ENCODE results near the gene HIPK3. TPM values are rescaled to one million over a fixed set of nuclear protein-coding genes. Genes with fewer than 3 reads are reported as not detected.

The HIPK3 gene
- total and polyA plus RNA-seq, 2 donors (not counting 3 experiments of a cell fraction or from before 2014, with no cell fraction given) = 13.3 to 36.1 TPM

GRCh38 chr11:33292311-33292710, 35.1 kb downstream of the HIPK3 start:
- intact Hi-C loops (cut with micrococcal nuclease) = no loop called here
- DNase-seq (ENCODE audit: low read depth, low spot score) (no peak), FAIRE-seq (no peak)
- Histone ChIP-seq H3K27ac (ENCODE audit: insufficient read depth, low read depth, low read length) (no peak overlapping the region), H3K79me2 (ENCODE audit: control insufficient read depth, insufficient read depth, low read length) (peaks cover 64% of the 10 kb centered on the region), H3K4me3 (replicated peaks in 1 of 3; ENCODE audit: insufficient read depth in 1 of 3, low read depth in 1 of 3, low read length in 3 of 3) (no peak overlapping the region), H2AFZ (ENCODE audit: low read depth, low read length) (no peak overlapping the region), H3K27me3 (ENCODE audit: control insufficient read depth in 2 of 2, insufficient read depth in 2 of 2, low read length in 2 of 2) (no peaks in the 10 kb centered on the region), H3K4me1 (ENCODE audit: control insufficient read depth, extremely low read depth, insufficient read depth, low read length) (no peaks in the 10 kb centered on the region), H3K9me1 (replicated peaks; ENCODE audit: control insufficient read depth, extremely low read depth, insufficient read depth, low read length) (no peaks in the 10 kb centered on the region), H3K4me2 (ENCODE audit: insufficient read depth, low read length) (no peak overlapping the region), H3K36me3 (ENCODE audit: control insufficient read depth in 2 of 2, extremely low read depth in 1 of 2, insufficient read depth in 2 of 2, low read length in 2 of 2) (no peaks in the 10 kb centered on the region), H3K9me3 (replicated peaks; ENCODE audit: control insufficient read depth, insufficient read depth, low read length) (no peaks in the 10 kb centered on the region), H4K20me1 (replicated peaks; ENCODE audit: control insufficient read depth, extremely low read depth, insufficient read depth, low read length) (peaks cover 7% of the 10 kb centered on the region), H3K9ac (replicated peaks; ENCODE audit: extremely low read depth, insufficient read depth, low read length) (no peak overlapping the region)
- CTCF ChIA-PET = interaction anchor here (1.4 kb wide), 1 partner anchor 17 kb away, joined by 3 read pairs; no protein-coding TSS in a partner anchor
- dilution Hi-C loops (cut with MboI; ENCODE audit: extremely low pct_ligation_motif_present, low sequenced_read_pairs) = no loop called here
- no peak for TF ChIP-seq EZH2 (IDR thresholded peaks at IDR 0.05; ENCODE audit: borderline replicate concordance, low read depth, low read length, severe bottlenecking)
- TF ChIP-seq, protein P1, sequence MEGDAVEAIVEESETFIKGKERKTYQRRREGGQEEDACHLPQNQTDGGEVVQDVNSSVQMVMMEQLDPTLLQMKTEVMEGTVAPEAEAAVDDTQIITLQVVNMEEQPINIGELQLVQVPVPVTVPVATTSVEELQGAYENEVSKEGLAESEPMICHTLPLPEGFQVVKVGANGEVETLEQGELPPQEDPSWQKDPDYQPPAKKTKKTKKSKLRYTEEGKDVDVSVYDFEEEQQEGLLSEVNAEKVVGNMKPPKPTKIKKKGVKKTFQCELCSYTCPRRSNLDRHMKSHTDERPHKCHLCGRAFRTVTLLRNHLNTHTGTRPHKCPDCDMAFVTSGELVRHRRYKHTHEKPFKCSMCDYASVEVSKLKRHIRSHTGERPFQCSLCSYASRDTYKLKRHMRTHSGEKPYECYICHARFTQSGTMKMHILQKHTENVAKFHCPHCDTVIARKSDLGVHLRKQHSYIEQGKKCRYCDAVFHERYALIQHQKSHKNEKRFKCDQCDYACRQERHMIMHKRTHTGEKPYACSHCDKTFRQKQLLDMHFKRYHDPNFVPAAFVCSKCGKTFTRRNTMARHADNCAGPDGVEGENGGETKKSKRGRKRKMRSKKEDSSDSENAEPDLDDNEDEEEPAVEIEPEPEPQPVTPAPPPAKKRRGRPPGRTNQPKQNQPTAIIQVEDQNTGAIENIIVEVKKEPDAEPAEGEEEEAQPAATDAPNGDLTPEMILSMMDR (IDR thresholded peaks at IDR 0.05; ENCODE audit: extremely low read depth in 1 of 2, insufficient read depth in 1 of 2, low read depth in 1 of 2, low read length in 2 of 2) = no peak
- TF ChIP-seq POLR2A (IDR thresholded peaks at IDR 0.05; ENCODE audit: low read depth, low read length) = no peak
- TF ChIP-seq, protein P2, sequence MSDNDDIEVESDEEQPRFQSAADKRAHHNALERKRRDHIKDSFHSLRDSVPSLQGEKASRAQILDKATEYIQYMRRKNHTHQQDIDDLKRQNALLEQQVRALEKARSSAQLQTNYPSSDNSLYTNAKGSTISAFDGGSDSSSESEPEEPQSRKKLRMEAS (IDR thresholded peaks at IDR 0.05; ENCODE audit: insufficient read depth, insufficient read length) = no peak
- TF ChIP-seq GATA2 (IDR thresholded peaks at IDR 0.05; ENCODE audit: insufficient read depth, insufficient read length, low read depth, low read length) = no peak
- TF ChIP-seq JUN (IDR thresholded peaks at IDR 0.05; ENCODE audit: borderline replicate concordance, insufficient read depth, insufficient read length, low read depth) = no peak
- TF ChIP-seq FOS (IDR thresholded peaks at IDR 0.05; ENCODE audit: borderline replicate concordance, insufficient read depth, low read length) = no peak
- TF ChIP-seq POLR2AphosphoS5 (IDR thresholded peaks at IDR 0.05; ENCODE audit: insufficient read depth, low read depth, low read length) = no peak
- no peak for TF ChIP-seq MYC (IDR thresholded peaks at IDR 0.05; ENCODE audit: low read depth, low read length)
- BruUV-seq (replicated peaks) = no TSS peak
- POLR2A ChIA-PET = no interaction called here
